T47D (cell line): Measurements from ENCODE around the gene BUD31.

Experiments
- DNase-seq, 2 experiments: peaks; one replicate each; pipeline versions ENCODE4 v3.0.0 to v3.0.0-alpha.2; 2011 to 2012; ENCODE audit warnings: low read depth in 1 of 2, low spot score in 1 of 2
- JUND ChIP-seq: IDR thresholded peaks from 2 replicates; pipeline ENCODE4 v1.6.1; 2012; ENCODE audit warnings: low read depth
- in situ Hi-C: cut with HindIII; loops from 2 replicates; pipeline ENCODE4 v1.10.0; 2016; ENCODE audit warnings: low sequenced_read_pairs, low pct_unique_long_range_greater_than_20kb

Gene BUD31

DNA sequence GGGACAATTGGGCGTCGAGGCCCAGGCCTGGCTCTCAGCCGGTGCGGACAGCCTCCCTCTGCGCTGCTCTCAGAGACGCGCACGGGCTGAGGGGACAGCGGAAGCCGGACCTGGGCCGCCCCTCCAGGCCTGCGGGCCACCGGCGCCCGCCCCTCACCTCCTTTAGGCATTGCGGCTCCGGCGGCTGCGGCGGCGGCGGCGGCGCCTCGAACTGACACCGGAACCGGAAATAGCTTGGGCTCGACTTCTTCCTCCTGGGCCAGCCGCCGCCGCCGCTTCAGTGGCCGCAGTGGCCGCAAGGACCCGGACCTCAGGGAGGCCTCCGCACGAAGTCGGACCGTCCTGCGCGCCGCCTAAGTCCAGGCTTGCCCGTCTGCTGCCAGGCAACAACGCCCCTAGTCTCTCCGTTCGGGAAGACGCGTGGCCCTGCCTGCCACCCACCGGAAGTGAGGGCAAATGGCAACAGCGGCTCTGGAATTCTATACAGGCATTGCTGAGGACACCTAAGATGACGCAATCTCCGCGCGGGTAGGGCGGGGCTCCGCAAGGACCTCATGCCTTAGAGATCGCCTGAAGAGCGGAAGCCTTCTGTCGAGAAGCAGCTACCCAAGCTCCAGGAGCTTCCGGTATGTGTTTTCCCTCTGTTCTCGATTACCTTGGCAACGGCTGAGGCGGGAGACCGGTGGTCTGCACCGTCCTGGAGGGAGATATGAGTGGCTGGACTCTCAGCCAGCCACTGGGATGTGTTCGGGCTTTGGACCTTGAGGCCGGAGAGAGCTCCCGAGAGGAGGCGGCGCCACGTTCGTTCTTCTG, at the start of gene BUD31, which contains the start of gene PDAP1:
TSS of gene BUD31 (plus strand) at position 591 of the 813 bp plus-strand sequence. CDS start 2,124 bp downstream, outside the sequence.
TSS of gene PDAP1 (minus strand) at position 219 of the 813 bp plus-strand sequence. CDS start at position 170, 49 bp downstream.
- in situ Hi-C loops: no loop called here
- TF ChIP-seq JUND: peak; percentile 22; the same call in 1 of the 2 replicates
- peak; percentile 88 to 91 for DNase-seq

DNA sequence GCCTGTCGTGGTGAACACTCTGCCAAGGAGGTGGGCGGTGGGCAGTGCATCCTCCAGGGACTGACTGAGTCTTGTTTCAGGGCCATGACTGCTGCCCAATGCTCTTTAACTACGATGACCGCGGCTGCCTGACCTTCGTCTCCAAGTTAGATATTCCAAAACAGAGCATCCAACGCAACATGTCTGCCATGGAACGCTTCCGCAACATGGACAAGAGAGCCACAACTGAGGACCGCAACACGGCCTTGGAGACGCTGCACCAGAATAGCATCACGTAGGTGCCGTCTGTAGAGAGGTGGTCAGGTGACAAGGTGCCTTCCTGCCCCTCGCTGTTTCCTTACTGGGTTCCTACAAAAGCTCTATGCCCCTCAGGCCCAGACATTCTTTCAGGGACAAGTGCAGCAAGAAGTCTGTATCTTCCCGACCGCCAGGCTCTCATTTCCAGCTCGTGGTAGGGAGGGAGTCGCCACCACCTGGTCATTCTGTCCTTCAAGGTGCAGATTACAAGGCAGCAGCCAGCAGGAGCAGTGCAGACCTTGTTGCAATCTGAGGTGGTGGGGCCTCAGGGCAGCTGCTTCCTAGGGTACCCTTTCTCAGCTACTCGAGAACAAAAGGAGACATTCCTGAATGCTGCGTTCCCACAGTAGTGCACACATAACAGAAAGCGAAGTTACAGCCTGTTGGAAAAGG, 49.2 kb upstream of the BUD31 start:
- DNase-seq: no peak
- TF ChIP-seq JUND: no peak
- in situ Hi-C loops: no loop called here

DNA sequence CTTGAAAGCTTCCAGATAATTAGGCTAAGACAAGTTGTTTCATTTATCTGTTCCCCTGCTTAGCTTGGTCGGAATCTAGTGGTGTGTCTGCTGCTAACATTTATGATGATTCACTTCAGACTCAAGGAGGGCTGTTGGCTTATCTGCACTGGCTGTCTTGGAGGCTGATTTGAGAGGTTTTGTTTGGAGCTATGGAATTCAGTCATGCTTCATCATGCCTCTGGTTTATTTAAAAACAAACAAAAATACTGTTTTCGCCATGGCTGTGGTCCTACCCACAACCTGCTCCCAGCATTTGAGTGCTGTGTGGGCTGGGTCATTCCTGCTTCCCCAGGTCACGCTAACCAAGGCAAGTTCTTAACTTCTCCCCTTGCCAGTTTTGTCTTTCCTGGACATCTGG, 46.0 kb upstream of the BUD31 start:
- no peak for TF ChIP-seq JUND
- DNase-seq: no peak
- in situ Hi-C loops: no loop called here

DNA sequence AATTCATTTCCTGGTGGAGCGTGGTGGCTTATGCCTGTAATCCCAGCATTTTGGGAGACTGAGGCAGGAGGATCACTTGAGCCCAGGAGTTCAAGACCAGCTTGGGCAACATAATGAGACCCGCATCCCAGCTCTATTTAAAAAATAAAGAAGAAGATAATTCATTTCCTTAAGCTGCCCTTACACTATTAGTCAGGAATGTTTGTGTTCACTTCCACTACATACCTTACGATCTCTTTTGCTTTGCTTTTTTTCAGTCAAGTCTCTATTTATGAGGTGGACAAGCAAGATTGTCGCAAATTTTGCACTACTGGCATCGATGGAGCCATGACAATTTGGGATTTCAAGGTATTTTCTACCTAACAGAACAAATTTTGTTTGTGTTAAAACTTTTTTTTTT, 45.5 kb upstream of the BUD31 start:
- in situ Hi-C loops: no loop called here
- TF ChIP-seq JUND: no peak

DNA sequence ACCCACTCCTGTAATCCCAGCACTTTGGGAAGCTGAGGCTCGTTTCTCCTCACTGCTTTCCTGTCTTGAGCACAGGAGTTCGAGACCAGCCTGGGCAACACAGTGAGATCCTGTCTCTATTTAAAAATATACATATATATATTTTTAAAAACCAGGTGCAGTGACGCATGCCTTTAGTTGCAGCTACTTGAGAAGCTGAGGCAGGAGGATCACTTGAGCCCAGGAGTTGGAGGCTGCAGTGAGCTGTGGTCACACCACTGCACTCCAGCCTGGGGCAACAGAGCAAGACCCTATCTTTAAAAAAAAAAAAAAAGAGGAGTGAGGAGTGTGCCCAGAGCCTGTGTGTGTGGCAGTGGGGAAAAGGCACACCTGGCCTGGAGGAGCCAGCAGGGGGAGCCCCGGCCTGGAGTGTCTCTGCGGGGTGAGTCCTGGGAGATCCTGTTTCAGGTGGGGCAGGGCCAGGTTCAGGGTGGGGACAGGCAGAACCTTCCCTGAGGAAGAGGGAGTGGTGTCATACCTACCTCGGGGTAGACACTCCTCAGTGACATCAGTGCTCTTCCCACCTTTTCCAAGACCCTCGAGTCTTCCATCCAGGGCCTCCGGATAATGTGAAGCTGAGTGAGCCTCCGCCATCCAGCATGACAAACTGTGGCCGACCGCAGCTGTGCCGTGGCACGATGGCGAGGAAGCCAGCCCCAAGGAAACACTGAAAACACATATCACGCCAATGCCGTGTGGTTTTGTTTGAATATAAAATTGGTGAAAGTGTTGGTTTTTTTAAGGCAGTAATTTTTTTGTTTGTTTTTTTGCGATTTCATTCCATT, 43.2 kb upstream of the BUD31 start:
- DNase-seq: peak; percentile 59 to 60
- TF ChIP-seq JUND: no peak

More for the DNA sequence above, 45.5 kb upstream of the BUD31 start:
- DNase-seq: no peak

DNA sequence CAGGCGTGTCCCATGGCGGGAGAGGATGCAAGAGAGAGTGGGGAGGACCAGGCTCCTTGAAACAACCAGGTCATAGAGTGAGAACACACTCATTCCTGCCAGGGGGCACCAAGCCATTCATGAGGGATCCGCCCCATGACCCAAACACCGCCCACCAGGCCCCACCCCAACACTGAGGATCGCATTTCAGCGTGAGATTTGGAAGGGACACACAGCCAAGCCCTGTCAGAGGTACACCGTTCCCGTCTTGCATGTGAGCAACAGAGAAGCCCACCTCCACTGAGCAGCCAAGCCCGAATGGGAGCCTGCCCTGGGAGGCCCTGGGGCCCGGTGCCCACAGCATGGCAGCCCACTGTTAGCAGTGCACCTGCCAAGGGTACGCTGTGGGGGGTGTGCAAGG, 42.1 kb upstream of the BUD31 start:
- no peak for TF ChIP-seq JUND
- in situ Hi-C loops: no loop called here

More for the DNA sequence above, 43.2 kb upstream of the BUD31 start:
- in situ Hi-C loops: no loop called here

DNA sequence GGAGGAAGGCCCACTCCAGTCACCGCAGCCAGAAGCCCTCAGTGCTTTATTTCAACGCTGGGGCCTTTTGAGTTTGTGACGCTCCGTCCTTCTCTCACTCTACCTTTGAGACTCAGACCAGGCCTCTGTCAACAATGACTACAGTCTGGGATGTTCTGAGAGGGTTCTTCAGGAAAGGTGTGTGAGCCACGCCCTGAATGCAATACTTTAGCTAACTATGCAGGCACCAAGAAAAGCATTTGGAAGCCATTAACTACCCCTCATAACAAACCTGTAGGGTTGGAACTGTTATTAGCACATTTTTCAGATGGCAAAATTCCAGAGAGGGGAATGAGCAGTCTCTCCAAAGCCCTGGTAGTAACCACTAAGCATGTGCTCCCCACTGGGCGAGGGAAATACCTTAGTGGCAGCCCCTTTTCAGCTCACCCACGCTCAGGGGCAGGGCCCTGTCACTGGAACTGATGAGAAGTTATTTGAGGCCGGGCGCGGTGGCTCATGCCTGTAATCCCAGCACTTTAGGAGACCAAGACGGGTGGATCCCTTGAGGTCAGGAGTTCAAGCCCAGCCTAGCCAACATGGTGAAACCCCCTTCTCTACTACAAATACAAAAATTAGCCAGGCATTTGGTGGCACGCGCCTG, 39.9 kb upstream of the BUD31 start:
- DNase-seq: no peak
- TF ChIP-seq JUND: no peak
- in situ Hi-C loops: no loop called here

More for the DNA sequence above, 42.1 kb upstream of the BUD31 start:
- DNase-seq: no peak

DNA sequence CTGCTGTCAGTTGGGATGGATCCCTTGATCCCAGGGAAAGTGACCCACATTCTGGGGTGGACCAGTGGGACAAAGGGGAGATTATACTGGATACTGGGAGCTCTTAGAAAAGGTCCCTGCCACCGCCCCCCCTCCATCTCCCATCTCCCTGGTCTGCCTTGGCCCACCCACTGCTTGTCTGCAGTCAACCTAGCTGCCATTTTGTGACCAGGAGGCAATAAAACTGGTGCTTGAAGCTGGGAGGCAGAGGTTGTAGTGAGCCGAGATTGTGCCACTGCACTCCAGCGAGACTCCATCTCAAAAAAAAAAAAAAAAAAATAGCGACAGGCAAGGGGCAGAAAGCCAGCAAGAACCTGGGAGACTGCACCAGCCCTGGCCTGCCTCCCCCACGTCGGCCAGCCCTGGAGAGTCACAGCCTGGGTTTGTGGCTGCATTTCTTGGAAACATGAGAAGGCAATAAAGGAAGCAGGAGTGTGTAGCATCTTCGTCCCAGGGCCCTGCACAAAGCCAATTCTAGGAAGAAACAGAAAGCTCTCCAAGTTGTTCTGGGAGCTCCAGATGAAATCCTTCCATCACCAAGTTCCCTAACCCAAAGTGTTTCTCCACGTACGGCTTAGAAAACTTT, 38.9 kb upstream of the BUD31 start:
- in situ Hi-C loops: no loop called here
- no peak for DNase-seq
- no peak for TF ChIP-seq JUND

DNA sequence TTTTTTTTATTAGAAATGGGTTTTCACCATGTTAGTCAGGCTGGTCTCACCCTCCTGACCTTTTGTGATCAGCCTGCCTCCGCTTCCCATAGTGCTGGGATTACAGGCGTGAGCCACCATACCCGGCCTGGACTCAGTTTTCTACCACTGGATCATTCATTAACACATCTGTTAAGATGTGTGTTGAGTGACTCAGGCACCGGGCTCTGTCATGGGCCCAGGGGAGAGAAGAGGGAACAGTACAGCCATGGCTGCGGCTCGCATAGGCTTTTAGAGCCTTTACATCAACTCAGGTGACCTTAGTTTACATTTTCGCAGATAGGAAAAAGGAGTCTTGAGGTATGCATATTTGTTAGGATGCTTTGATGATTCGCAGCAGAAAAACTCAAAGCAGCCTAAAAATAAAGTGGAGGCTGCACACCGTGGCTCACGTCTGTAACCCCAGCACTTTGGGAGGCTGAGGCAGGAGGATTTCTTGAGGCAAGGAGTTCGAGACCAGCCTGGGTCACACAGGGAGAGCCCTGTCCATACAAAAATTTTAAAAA, 37.3 kb upstream of the BUD31 start:
- in situ Hi-C loops: no loop called here
- TF ChIP-seq JUND: no peak
- no peak for DNase-seq

DNA sequence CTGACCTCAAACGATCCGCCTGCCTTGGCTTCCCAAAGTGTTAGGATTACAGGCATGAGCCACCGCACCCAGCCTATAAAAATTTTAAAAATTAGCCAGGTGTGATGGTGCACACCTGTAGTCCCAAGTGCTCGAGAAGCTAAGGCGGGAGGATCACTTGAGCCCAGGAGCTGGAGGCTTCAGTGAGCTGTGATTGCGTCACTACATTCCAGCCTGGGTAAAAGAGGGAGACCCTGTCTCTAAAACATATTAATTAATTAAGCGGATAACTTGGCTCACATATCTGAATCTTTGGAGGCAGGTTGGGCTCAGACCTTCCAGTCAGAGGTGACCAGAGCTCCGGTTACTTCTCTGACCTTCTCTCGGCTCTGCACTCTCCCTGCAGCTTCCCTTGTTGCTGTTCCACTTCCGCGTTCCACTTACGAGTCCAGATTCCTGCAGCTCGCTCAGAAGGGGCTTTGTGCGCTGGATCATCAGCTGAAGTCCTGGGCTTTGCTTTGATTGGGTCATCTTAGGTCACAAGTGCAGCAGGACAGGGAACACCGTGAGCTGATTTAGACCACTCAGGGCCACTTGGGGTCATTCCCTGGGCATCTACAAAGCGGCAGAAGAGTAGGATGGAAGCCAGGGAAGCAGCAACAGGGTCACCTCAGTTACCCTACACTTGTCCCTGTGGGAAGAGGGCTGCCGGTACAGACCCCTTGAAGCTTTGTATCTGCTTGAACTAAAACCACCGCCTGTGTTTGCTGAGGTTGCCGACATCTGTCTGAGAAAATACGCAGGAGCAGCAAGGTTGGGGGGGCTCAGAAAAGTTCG, 36.3 kb upstream of the BUD31 start:
- in situ Hi-C loops: no loop called here
- no peak for TF ChIP-seq JUND
- DNase-seq: peak in 1 of 2 experiments; percentile 56
